Fibroblast of skin of left biceps (primary cell): ENCODE data around the gene ISLR2.

Experiments used
- DNase-seq, 2 experiments: peaks; one replicate each; pipeline ENCODE4 v3.0.0-alpha.2; 2013; ENCODE audit warnings: low read depth in 2 of 2

ISLR2 gene

DNA sequence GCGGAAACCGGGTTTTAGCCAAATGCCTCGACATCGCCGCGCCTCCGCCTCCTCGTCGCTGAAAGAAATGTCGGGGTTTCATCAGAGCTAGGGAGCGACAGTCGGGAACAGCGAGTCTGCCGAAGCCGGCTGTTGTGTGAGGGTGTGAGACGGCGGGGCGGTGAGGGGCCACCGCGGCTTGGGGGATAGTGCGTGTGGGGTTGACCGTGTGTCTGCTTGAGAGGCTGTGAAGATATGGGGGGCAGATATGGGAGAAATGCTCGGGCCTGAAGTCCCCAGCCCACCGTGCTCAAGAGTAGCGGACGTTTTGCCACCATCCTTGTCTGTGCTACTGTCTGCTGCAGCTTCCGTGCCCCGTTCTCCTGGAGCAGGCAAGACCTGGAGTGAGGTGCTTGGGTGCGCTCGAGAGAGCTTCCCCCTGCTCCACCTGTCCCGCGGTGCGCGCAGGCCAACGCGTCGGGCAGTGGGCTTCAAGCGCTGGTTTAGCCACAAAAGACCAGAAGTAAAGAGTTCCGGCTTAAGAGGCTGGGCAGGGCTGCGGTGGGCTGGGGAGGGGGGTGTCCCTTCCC is 716 bp upstream of the ISLR2 start:
- no peak for DNase-seq

DNA sequence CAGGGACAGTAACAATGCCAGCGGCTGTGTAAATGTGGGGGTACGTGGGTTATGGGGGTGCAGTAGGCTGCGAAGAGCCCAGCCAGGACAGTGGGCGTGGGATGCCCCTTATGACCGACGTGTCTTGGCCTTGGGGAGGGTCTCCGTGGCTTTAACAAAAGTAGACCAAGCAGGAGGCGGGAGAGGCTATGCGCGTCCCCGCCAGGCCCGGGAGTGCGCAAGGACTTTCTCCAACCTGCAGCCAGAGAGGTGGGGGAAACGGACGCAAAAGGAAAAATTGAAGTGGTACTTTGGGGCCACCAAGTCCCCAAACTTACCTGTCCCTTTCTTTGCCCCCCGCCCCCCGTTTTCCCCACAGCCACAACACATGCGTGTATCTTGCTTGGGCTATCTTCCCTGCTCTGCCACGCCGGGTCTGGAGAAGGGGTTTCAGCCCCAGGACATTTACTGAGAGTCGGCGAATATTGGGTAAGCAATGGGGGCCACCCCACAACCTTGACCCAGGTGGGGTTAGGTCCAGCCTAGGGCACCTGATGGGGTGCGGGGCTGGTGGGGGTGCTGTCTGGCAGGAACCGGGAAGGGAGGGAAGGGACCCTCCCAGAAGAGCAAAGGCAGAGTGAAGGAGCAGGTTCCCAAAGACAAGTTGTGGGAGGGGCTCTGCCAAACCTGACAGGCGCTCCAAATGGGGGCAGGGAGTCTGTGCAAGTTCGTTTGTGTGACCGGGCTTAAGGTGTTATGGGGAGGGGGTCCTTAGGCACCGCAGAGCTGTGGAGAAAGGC is 652 bp downstream of the ISLR2 start:
- no peak for DNase-seq

GRCh38 chr15:74131628-74132413 is 1.4 kb downstream of the ISLR2 start:
- no peak for DNase-seq

- DNase-seq: no peak
Measured at GRCh38 chr15:74132681-74133651, 2.6 kb downstream of the ISLR2 start.

- no peak for DNase-seq
Measured at GRCh38 chr15:74133694-74134386, 3.5 kb downstream of the ISLR2 start.

DNA sequence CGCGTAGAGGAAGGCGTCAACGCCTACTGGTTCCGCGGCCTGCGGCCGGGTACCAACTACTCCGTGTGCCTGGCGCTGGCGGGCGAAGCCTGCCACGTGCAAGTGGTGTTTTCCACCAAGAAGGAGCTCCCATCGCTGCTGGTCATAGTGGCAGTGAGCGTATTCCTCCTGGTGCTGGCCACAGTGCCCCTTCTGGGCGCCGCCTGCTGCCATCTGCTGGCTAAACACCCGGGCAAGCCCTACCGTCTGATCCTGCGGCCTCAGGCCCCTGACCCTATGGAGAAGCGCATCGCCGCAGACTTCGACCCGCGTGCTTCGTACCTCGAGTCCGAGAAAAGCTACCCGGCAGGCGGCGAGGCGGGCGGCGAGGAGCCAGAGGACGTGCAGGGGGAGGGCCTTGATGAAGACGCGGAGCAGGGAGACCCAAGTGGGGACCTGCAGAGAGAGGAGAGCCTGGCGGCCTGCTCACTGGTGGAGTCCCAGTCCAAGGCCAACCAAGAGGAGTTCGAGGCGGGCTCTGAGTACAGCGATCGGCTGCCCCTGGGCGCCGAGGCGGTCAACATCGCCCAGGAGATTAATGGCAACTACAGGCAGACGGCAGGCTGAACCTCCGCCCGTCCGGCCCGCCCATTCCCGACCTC is 4.1 kb downstream of the ISLR2 start:
- DNase-seq: no peak

DNA sequence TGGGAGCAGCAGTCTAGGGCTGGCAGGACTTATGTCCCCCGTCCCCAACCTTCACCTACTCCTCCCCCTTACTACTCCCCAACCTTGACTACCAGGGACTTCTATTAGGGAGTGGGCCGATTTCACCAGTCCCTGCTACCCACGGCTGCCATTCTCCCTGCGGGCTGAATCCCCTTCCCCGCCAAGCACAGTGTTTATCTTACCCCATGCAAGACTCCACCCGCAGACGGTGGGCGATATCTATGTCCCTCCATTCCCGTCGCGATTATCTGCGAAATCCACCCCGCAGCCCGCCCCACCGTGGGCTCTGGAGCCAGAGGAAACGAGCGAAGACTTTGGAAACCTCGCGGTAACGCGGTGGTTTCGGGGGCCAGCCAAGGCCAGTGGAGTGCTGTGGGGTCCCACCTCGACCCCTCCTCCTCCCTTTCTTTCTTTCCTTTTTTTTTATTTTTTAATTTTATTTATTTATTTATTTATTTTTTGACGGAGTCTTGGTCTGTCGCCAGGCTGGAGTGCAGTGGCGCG is 4.7 kb downstream of the ISLR2 start:
- DNase-seq: no peak

DNA sequence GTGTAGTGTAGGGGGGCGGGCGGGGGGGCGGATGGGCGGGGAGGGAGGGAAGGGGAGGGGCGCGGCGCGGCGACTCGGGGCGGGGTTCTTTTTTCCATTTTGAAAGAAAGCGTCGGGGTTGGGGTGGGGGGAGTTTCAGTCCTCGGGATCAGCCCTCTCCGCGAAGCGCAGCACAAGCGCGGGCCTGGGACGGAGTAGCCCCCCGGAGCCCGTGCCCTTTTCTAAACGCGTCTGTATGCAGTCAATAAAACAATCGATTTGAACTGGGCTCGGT is 6.1 kb downstream of the ISLR2 start:
- no peak for DNase-seq

GRCh38 chr15:74136814-74137536 is 6.6 kb downstream of the ISLR2 start:
- DNase-seq: no peak

- no peak for DNase-seq
Measured at GRCh38 chr15:74137537-74137894, 7.1 kb downstream of the ISLR2 start.

DNA sequence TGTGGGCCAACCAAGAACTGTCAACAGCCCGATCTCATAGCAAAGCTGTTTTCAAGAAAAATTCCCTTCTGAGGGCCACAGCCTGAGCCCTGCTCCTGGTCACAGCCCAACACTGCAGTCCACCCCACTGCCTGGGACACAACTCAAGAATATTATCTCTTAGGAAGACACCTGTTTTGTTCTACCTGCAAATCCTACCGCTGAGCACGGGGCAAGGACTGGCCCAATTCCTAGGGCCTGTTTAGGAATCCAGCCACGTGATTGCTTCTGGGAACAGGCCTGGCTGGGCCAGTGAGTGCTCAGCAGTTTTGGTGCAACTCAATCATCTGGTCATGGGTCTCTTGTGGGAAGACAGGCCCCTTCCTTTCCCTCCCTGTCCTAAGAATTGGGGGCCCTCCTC is 8.3 kb downstream of the ISLR2 start:
- no peak for DNase-seq

GRCh38 chr15:74141591-74141990 is 11.2 kb downstream of the ISLR2 start:
- no peak for DNase-seq

DNA sequence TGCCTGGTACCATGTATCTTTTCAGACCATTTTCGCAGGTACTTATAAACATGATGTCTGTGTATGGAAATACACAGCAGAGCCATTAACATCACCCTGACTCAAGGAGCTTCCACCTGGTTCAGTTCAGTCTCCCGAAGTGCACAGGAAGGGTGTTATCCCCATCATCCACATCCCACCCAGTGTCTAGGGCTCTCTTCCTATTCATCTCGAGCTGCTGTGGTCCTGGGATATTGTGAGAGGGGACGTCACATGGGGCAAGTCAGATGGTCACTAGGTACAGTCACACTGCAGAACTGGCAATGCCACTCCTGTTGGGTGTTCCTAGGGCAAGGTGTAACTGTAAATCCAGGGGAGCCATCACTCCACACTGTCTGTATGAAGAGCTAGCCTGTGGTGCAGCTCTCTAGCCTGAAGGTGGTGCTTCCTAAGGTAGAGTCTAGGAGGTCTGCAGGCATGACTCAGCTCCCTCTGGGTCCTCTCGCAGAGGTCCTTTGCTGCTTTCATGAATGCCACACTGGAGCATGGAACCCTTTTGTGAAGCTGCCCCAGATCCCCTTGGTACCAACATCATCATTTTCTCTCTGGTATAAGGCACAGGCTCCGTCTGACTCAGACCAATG is 13.9 kb downstream of the ISLR2 start:
- DNase-seq: no peak

DNA sequence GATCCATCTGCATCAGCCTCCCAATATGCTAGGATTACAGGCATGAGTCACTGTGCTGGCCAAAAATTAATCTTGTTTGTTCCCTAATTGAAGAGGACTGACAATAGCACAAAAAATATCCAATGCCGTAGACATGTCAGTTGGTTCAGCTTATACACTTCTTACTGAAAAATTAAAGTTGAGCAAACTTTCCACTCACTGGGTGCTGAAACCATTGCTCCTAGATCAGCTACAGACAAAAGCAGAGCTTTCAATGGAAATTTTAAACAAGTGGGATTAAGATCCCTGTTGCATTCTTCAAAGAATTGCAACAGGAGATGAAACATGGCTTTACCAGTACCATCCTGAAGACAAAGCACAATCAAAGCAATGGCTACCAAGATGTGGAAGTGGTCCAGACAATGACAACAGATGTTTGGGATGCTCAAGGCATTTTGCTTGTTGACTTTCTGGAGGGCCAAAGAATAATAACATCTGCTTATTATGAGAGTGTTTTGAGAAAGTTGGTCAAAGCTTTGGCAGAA is 16.0 kb downstream of the ISLR2 start:
- no peak for DNase-seq

DNA sequence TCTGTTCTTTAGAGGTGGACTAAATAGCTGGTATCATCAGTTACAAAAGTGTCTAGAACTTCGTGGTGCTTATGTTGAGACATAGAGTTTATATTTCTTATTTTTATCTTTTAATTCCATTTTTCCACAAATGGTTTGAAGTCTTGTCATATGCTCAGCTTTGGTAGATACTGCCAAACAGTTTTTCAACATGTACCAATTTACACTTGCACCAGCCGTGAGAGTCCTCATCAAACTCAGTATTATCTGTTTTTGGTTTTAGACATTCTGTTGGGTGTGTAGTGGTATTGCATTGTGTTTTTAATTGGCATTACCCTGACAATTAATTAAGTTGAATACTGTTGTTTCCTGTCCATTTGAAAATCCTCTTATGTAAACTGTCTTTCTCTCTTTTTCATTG is 16.7 kb downstream of the ISLR2 start:
- no peak for DNase-seq

- no peak for DNase-seq
Measured at GRCh38 chr15:74155766-74156417, 25.5 kb downstream of the ISLR2 start.

DNA sequence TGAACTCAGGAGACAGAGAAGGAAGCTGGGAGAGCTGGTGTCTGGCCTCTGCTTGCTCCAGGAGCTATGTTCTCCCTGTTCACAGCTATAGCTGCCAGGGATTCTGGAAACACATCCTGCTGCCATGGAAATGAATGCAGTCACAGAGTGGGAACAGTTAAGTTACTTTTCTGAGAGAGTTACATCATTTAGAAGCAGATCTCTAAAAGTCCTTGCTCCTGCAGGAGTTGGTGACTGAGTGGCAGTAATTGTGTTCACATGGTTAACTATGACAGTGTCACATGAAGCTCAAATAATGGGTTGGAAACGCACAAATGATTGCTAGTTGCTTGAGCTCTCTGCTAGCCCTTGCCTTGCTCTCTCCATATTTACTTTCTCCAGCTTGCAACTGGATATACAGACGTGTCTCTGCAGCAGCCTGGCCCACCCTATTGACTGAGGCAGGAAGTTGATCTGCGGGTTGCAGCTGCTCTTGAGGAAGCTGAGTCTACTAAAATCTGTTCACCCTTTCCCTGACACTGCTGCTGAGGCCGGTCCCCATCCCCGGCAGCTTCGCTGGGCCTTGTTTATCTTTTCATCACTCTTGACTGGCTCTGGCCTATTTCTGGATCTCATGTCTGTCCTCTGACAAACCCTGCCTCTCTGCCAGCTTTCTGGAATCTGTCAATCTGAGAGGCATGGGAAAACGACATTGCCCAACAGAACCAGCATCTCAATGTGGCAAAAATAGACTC is 26.5 kb downstream of the ISLR2 start:
- no peak for DNase-seq
